ENCODE measurements around the gene SST. TPM values are rescaled to one million over a fixed set of nuclear protein-coding genes. Genes with fewer than 3 reads are reported as not detected.

Gene SST
- total and polyA plus RNA-seq, 10 of the 15 experiments (the other 5 are each of a cell fraction or from before 2014, with no cell fraction given), result 0.35 to 0.38 TPM; not detected in 8

- TF ChIP-seq, protein P1, sequence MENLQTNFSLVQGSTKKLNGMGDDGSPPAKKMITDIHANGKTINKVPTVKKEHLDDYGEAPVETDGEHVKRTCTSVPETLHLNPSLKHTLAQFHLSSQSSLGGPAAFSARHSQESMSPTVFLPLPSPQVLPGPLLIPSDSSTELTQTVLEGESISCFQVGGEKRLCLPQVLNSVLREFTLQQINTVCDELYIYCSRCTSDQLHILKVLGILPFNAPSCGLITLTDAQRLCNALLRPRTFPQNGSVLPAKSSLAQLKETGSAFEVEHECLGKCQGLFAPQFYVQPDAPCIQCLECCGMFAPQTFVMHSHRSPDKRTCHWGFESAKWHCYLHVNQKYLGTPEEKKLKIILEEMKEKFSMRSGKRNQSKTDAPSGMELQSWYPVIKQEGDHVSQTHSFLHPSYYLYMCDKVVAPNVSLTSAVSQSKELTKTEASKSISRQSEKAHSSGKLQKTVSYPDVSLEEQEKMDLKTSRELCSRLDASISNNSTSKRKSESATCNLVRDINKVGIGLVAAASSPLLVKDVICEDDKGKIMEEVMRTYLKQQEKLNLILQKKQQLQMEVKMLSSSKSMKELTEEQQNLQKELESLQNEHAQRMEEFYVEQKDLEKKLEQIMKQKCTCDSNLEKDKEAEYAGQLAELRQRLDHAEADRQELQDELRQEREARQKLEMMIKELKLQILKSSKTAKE (IDR thresholded peaks at IDR 0.05; ENCODE audit: low read depth, poor library complexity, severe bottlenecking), result no peak
- TF ChIP-seq CHD1 (IDR thresholded peaks at IDR 0.05; ENCODE audit: low read depth, low read length), result no peak
- no peak for TF ChIP-seq PAX5 (IDR thresholded peaks at IDR 0.05; ENCODE audit: borderline replicate concordance, low read depth, low read length)
- TF ChIP-seq, protein P2, sequence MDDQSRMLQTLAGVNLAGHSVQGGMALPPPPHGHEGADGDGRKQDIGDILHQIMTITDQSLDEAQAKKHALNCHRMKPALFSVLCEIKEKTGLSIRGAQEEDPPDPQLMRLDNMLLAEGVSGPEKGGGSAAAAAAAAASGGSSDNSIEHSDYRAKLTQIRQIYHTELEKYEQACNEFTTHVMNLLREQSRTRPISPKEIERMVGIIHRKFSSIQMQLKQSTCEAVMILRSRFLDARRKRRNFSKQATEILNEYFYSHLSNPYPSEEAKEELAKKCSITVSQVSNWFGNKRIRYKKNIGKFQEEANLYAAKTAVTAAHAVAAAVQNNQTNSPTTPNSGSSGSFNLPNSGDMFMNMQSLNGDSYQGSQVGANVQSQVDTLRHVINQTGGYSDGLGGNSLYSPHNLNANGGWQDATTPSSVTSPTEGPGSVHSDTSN (IDR thresholded peaks at IDR 0.05; ENCODE audit: insufficient replicate concordance, low read depth, low read length), result no peak
Measured at GRCh38 chr3:187636528-187636927, 33.7 kb downstream of the SST start (continued).

DNA sequence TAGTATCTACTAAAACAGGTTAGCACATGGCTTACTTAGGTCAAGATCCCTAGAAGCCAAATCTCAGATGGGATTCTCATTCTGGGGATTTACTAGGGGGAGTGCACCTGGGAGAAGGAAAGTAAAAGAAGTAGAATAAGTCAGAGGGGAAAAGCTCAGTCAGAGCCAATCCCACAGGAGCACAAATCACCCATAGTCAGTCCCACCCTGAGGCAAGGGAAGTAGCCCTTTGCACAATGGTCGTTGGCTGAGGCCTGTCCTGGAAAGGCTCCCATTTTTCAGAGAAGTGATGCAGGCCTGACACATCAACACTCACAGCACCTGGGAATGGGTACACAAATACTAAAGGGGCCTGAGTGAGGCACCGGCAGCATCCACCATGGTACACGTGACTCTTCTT lies 39.8 kb downstream of the SST start:
- H2AFZ ChIP-seq (ENCODE audit: control insufficient read depth, low read depth, low read length), result no peak overlapping the region
- CTCF ChIA-PET, result interaction anchor here (1.0 kb wide), 1 partner anchor 15 kb away, joined by 3 read pairs; no protein-coding TSS in a partner anchor
- intact Hi-C loops (cut with micrococcal nuclease; ENCODE audit: unreplicated experiment) (no loop called here), in situ Hi-C loops (cut with MboI) (no loop called here)
- ATAC-seq, result no peak
- no peak overlapping the region for H3K9ac ChIP-seq (ENCODE audit: control insufficient read depth, insufficient read depth, low read length)
- no peak overlapping the region for H3K27ac ChIP-seq (ENCODE audit: control insufficient read depth, insufficient read depth)
- no peaks in the 10 kb centered on the region for H3K4me1 ChIP-seq (ENCODE audit: control insufficient read depth, insufficient read depth, low read length)
- no peaks in the 10 kb centered on the region; the same call in 2 of the 3 replicates for H3K9me3 ChIP-seq (replicated peaks; ENCODE audit: control insufficient read depth, insufficient read depth, low read length)
- BruUV-seq (replicated peaks), result no TSS peak
- no peaks in the 10 kb centered on the region; a peak in 3 of 4 replicates for H3K27me3 ChIP-seq (replicated peaks in 1 of 2; ENCODE audit: control insufficient read depth in 2 of 2, insufficient read depth in 2 of 2, low read length in 1 of 2)
- no peak overlapping the region for H3K4me3 ChIP-seq
- SMC1A ChIA-PET (ENCODE audit: uncharacterized antibody, unreplicated experiment), result no interaction called here
- POLR2A ChIA-PET, result no interaction called here
- no peak overlapping the region for H3K4me2 ChIP-seq (ENCODE audit: control insufficient read depth, insufficient read depth)
- 48% methylated on average over 3 of the region's 3 CpGs for WGBS (ENCODE audit: insufficient coverage, insufficient replicate concordance, low lambda C conversion rate, missing lambda C conversion rate)
- no peak for FAIRE-seq
- H4K20me1 ChIP-seq (ENCODE audit: control insufficient read depth, insufficient read depth), result no peaks in the 10 kb centered on the region
- RAD21 ChIA-PET (ENCODE audit: unreplicated experiment), result no interaction called here
- H3K79me2 ChIP-seq (ENCODE audit: control insufficient read depth, insufficient read depth, low read length), result no peaks in the 10 kb centered on the region
- DNase-seq (ENCODE audit: low read depth, low spot score), result no peak
- H3K36me3 ChIP-seq (ENCODE audit: control insufficient read depth in 2 of 2, insufficient read depth in 2 of 2, low read length in 1 of 2), result no peaks in the 10 kb centered on the region
- no peak for TF ChIP-seq EED (IDR thresholded peaks at IDR 0.05; ENCODE audit: low read depth)
- TF ChIP-seq RUNX3 (IDR thresholded peaks at IDR 0.05; ENCODE audit: low read length), result no peak
- TF ChIP-seq EZH2 (IDR thresholded peaks at IDR 0.05; ENCODE audit: borderline replicate concordance, control insufficient read depth, low read depth, low read length), result no peak
- TF ChIP-seq, protein P3, sequence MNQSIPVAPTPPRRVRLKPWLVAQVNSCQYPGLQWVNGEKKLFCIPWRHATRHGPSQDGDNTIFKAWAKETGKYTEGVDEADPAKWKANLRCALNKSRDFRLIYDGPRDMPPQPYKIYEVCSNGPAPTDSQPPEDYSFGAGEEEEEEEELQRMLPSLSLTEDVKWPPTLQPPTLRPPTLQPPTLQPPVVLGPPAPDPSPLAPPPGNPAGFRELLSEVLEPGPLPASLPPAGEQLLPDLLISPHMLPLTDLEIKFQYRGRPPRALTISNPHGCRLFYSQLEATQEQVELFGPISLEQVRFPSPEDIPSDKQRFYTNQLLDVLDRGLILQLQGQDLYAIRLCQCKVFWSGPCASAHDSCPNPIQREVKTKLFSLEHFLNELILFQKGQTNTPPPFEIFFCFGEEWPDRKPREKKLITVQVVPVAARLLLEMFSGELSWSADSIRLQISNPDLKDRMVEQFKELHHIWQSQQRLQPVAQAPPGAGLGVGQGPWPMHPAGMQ (IDR thresholded peaks at IDR 0.05; ENCODE audit: borderline replicate concordance), result no peak
- TF ChIP-seq FOXM1 (IDR thresholded peaks at IDR 0.05; ENCODE audit: low read depth, low read length), result no peak
- TF ChIP-seq, protein P4, sequence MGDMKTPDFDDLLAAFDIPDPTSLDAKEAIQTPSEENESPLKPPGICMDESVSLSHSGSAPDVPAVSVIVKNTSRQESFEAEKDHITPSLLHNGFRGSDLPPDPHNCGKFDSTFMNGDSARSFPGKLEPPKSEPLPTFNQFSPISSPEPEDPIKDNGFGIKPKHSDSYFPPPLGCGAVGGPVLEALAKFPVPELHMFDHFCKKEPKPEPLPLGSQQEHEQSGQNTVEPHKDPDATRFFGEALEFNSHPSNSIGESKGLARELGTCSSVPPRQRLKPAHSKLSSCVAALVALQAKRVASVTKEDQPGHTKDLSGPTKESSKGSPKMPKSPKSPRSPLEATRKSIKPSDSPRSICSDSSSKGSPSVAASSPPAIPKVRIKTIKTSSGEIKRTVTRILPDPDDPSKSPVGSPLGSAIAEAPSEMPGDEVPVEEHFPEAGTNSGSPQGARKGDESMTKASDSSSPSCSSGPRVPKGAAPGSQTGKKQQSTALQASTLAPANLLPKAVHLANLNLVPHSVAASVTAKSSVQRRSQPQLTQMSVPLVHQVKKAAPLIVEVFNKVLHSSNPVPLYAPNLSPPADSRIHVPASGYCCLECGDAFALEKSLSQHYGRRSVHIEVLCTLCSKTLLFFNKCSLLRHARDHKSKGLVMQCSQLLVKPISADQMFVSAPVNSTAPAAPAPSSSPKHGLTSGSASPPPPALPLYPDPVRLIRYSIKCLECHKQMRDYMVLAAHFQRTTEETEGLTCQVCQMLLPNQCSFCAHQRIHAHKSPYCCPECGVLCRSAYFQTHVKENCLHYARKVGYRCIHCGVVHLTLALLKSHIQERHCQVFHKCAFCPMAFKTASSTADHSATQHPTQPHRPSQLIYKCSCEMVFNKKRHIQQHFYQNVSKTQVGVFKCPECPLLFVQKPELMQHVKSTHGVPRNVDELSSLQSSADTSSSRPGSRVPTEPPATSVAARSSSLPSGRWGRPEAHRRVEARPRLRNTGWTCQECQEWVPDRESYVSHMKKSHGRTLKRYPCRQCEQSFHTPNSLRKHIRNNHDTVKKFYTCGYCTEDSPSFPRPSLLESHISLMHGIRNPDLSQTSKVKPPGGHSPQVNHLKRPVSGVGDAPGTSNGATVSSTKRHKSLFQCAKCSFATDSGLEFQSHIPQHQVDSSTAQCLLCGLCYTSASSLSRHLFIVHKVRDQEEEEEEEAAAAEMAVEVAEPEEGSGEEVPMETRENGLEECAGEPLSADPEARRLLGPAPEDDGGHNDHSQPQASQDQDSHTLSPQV (IDR thresholded peaks at IDR 0.05), result no peak
- TF ChIP-seq, protein P5, sequence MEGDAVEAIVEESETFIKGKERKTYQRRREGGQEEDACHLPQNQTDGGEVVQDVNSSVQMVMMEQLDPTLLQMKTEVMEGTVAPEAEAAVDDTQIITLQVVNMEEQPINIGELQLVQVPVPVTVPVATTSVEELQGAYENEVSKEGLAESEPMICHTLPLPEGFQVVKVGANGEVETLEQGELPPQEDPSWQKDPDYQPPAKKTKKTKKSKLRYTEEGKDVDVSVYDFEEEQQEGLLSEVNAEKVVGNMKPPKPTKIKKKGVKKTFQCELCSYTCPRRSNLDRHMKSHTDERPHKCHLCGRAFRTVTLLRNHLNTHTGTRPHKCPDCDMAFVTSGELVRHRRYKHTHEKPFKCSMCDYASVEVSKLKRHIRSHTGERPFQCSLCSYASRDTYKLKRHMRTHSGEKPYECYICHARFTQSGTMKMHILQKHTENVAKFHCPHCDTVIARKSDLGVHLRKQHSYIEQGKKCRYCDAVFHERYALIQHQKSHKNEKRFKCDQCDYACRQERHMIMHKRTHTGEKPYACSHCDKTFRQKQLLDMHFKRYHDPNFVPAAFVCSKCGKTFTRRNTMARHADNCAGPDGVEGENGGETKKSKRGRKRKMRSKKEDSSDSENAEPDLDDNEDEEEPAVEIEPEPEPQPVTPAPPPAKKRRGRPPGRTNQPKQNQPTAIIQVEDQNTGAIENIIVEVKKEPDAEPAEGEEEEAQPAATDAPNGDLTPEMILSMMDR (IDR thresholded peaks at IDR 0.05 in 2 of 3, conservative IDR thresholded peaks at IDR 0.05 in 1 of 3; ENCODE audit: control insufficient read depth in 2 of 3, extremely low read depth in 1 of 3, insufficient read depth in 1 of 3, low read depth in 3 of 3, low read length in 3 of 3), result no peak
- no peak for TF ChIP-seq SMAD5 (IDR thresholded peaks at IDR 0.05; ENCODE audit: low read depth)

All from GM12878 (cell line).